ENCODE measurements around the gene NHSL1.

The NHSL1 gene

DNA sequence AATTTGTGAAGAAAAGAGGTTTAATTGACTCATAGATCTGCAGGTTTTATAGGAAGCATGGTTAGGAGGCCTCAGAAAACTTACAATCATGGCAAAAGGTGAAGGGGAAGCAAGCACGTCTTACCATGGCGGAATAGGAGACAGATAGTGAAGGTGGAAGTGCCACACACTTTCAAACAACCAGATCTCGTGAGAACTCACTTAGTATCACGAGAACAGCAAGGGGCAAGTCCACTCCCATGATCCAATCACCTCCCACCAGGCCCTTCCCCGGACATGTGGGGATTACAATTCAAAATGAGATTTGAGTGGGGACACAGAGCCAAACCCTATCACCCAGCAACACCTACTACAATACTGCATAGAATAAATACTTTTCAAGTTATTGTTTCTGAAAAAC, 102.6 kb downstream of the NHSL1 start:
- H3K14ac ChIP-seq (ENCODE audit: low read length): no peak overlapping the region

GRCh38 chr6:138393871-138394783, 105.2 kb downstream of the NHSL1 start:
- Histone ChIP-seq H4K91ac (ENCODE audit: low read depth, low read length, poor library complexity) (no peak overlapping the region), H3K4me3 (ENCODE audit: low read length in 2 of 2) (no peak overlapping the region), H3K4me1 (ENCODE audit: control insufficient read depth in 2 of 2, insufficient read depth in 1 of 2, low read depth in 1 of 2, low read length in 2 of 2) (no peaks in the 10 kb centered on the region), H3K23ac (ENCODE audit: low read depth, low read length, poor library complexity) (no peak overlapping the region), H2BK120ac (ENCODE audit: low read depth, low read length) (no peak overlapping the region), H2AFZ (ENCODE audit: low read length) (no peak overlapping the region), H2BK12ac (ENCODE audit: low read length) (no peak overlapping the region), H2BK5ac (ENCODE audit: low read length) (no peak overlapping the region), H3K9ac (ENCODE audit: low read depth, low read length, poor library complexity) (no peak overlapping the region), H3K14ac (ENCODE audit: low read length) (no peak overlapping the region), H3K18ac (ENCODE audit: low read length) (no peak overlapping the region), H2AK5ac (ENCODE audit: low read depth, low read length) (no peak overlapping the region), H2BK15ac (ENCODE audit: low read length) (no peak overlapping the region), H3K79me1 (ENCODE audit: low read depth, low read length) (no peaks in the 10 kb centered on the region), H3K4ac (ENCODE audit: low read length) (no peak overlapping the region), H4K8ac (ENCODE audit: low read depth, low read length) (no peak overlapping the region), H3K27ac (replicated peaks; ENCODE audit: low read length) (no peak overlapping the region), H3K27me3 (ENCODE audit: control insufficient read depth in 3 of 3, insufficient read depth in 3 of 3, low read depth in 1 of 3, low read length in 3 of 3) (no peaks in the 10 kb centered on the region), H3K9me3 (replicated peaks in 1 of 2; ENCODE audit: control insufficient read depth in 2 of 2, insufficient read depth in 1 of 2, low read depth in 1 of 2, low read length in 2 of 2) (no peaks in the 10 kb centered on the region), H3K36me3 (replicated peaks in 1 of 2; ENCODE audit: control insufficient read depth in 2 of 2, insufficient read depth in 2 of 2, low read length in 2 of 2) (no peaks in the 10 kb centered on the region), H3K4me2 (ENCODE audit: insufficient read depth, low read length, poor library complexity, severe bottlenecking) (no peak overlapping the region)
- whole genome bisulfite sequencing, 2 donors (ENCODE audit: extremely low coverage in 2 of 2, insufficient read length in 2 of 2, insufficient replicate concordance in 1 of 2): no CpG with 5 or more reads among the region's 5 CpGs
- no peak for DNase-seq (ENCODE audit: low spot score)

More for the DNA sequence above, 102.6 kb downstream of the NHSL1 start:
- no CpG with 5 or more reads among the region's 5 CpGs for WGBS, 2 donors (ENCODE audit: extremely low coverage in 2 of 2, insufficient read length in 2 of 2, insufficient replicate concordance in 1 of 2)
- no peak overlapping the region for H4K91ac ChIP-seq (ENCODE audit: low read depth, low read length, poor library complexity)
- no peak overlapping the region for H2AFZ ChIP-seq (ENCODE audit: low read length)
- H3K4me1 ChIP-seq (ENCODE audit: control insufficient read depth in 2 of 2, insufficient read depth in 1 of 2, low read depth in 1 of 2, low read length in 2 of 2): no peaks in the 10 kb centered on the region
- H4K8ac ChIP-seq (ENCODE audit: low read depth, low read length): no peak overlapping the region
- no peak overlapping the region for H2BK15ac ChIP-seq (ENCODE audit: low read length)
- no peak overlapping the region for H3K23ac ChIP-seq (ENCODE audit: low read depth, low read length, poor library complexity)
- no peaks in the 10 kb centered on the region for H3K27me3 ChIP-seq (ENCODE audit: control insufficient read depth in 3 of 3, insufficient read depth in 3 of 3, low read depth in 1 of 3, low read length in 3 of 3)
- no peak overlapping the region for H3K27ac ChIP-seq (replicated peaks; ENCODE audit: low read length)
- H3K4me2 ChIP-seq (ENCODE audit: insufficient read depth, low read length, poor library complexity, severe bottlenecking): no peak overlapping the region
- no peak for DNase-seq (ENCODE audit: low spot score)
- H2BK12ac ChIP-seq (ENCODE audit: low read length): no peak overlapping the region
- no peak overlapping the region for H3K4ac ChIP-seq (ENCODE audit: low read length)
- no peak overlapping the region for H2AK5ac ChIP-seq (ENCODE audit: low read depth, low read length)
- H3K4me3 ChIP-seq (ENCODE audit: low read length in 2 of 2): no peak overlapping the region
- no peak overlapping the region for H2BK5ac ChIP-seq (ENCODE audit: low read length)
- H3K9me3 ChIP-seq (replicated peaks in 1 of 2; ENCODE audit: control insufficient read depth in 2 of 2, insufficient read depth in 1 of 2, low read depth in 1 of 2, low read length in 2 of 2): no peaks in the 10 kb centered on the region
- no peak overlapping the region for H2BK120ac ChIP-seq (ENCODE audit: low read depth, low read length)
- no peak overlapping the region for H3K18ac ChIP-seq (ENCODE audit: low read length)
- H3K9ac ChIP-seq (ENCODE audit: low read depth, low read length, poor library complexity): no peak overlapping the region
- no peaks in the 10 kb centered on the region for H3K36me3 ChIP-seq (replicated peaks in 1 of 2; ENCODE audit: control insufficient read depth in 2 of 2, insufficient read depth in 2 of 2, low read length in 2 of 2)
- no peaks in the 10 kb centered on the region for H3K79me1 ChIP-seq (ENCODE audit: low read depth, low read length)

DNA sequence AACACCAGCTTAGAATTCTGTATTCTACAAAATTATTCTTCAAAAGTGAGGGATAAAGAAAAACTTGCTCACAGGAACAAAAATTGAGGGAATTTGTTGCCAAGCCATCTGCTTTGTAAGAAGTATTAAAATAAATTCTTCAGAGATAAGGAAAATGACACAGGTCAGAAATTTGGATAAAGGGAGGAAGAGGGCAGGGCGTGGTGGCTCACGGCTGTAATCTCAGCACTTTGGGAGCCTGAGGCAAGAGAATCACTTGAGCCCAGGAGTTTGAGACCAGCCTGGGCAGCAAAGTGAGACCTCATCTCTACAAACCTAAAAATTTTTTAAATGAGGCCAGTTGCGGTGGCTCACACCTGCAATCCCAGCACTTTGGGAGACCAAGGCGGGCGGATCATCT, 109.7 kb downstream of the NHSL1 start:
- no peak overlapping the region for H3K23ac ChIP-seq (ENCODE audit: low read depth, low read length, poor library complexity)
- H3K9ac ChIP-seq (ENCODE audit: low read depth, low read length, poor library complexity): no peak overlapping the region
- H3K14ac ChIP-seq (ENCODE audit: low read length): no peak overlapping the region
- H4K8ac ChIP-seq (ENCODE audit: low read depth, low read length): no peak overlapping the region
- H3K4ac ChIP-seq (ENCODE audit: low read length): no peak overlapping the region
- no peak overlapping the region for H2BK12ac ChIP-seq (ENCODE audit: low read length)
- no peak overlapping the region for H2BK120ac ChIP-seq (ENCODE audit: low read depth, low read length)
- H3K27me3 ChIP-seq (ENCODE audit: control insufficient read depth in 3 of 3, insufficient read depth in 3 of 3, low read depth in 1 of 3, low read length in 3 of 3): peaks cover 0 to 13% (median 0%) of the 10 kb centered on the region in 3 experiments
- H3K36me3 ChIP-seq (replicated peaks in 1 of 2; ENCODE audit: control insufficient read depth in 2 of 2, insufficient read depth in 2 of 2, low read length in 2 of 2): no peaks in the 10 kb centered on the region
- H3K18ac ChIP-seq (ENCODE audit: low read length): no peak overlapping the region
- H2AFZ ChIP-seq (ENCODE audit: low read length): no peak overlapping the region
- H3K4me3 ChIP-seq (ENCODE audit: low read length in 2 of 2): no peak overlapping the region
- H4K91ac ChIP-seq (ENCODE audit: low read depth, low read length, poor library complexity): no peak overlapping the region
- H3K79me1 ChIP-seq (ENCODE audit: low read depth, low read length): no peaks in the 10 kb centered on the region
- H2BK5ac ChIP-seq (ENCODE audit: low read length): no peak overlapping the region
- no peaks in the 10 kb centered on the region for H3K4me1 ChIP-seq (ENCODE audit: control insufficient read depth in 2 of 2, insufficient read depth in 1 of 2, low read depth in 1 of 2, low read length in 2 of 2)
- WGBS, 2 donors (ENCODE audit: extremely low coverage in 2 of 2, insufficient read length in 2 of 2, insufficient replicate concordance in 1 of 2): no CpG with 5 or more reads among the region's 5 CpGs
- H3K9me3 ChIP-seq (replicated peaks in 1 of 2; ENCODE audit: control insufficient read depth in 2 of 2, insufficient read depth in 1 of 2, low read depth in 1 of 2, low read length in 2 of 2): no peaks in the 10 kb centered on the region
- DNase-seq (ENCODE audit: low spot score): no peak
- no peak overlapping the region for H3K4me2 ChIP-seq (ENCODE audit: insufficient read depth, low read length, poor library complexity, severe bottlenecking)
- H2BK15ac ChIP-seq (ENCODE audit: low read length): no peak overlapping the region
- H2AK5ac ChIP-seq (ENCODE audit: low read depth, low read length): no peak overlapping the region
- H3K27ac ChIP-seq (replicated peaks; ENCODE audit: low read length): no peak overlapping the region

DNA sequence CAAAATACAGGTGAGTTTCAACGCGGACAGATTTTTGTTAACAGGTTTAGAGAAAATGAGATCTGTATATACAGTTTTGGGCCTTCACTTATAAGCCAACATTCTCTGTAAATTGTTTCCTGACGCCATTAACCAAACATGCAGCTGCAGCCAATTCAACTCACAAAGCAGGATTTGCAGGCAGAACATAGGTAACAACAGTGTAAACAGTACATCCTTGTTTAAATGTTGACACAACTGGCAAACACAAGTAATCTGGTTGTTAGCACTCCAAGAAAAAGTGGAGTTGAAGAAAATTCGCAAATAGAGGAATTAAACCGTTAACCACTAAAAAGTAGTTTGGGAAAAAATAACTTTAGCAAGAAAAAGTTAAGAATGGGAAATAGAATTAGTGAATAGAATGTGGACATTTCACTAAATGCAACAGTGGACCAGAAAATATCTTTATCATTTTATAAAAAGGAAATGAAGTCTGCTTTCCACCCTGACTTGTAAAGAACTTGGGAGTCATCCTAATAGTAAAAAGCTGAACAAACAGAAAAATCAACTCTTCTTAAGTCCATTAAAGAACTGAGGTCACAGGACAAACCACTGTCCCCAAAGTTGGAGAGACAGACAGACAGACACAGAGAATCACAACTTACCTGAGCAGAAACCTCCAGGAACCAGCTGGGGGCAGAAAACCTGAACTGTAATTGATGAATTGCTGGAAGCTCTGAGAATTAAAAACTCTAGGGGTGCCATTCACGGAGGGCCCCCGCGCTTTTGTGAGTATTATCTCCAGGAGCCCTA, 111.5 kb downstream of the NHSL1 start:
- no CpG with 5 or more reads among the region's 8 CpGs for WGBS, 2 donors (ENCODE audit: extremely low coverage in 2 of 2, insufficient read length in 2 of 2, insufficient replicate concordance in 1 of 2)
- H3K27me3 ChIP-seq (ENCODE audit: control insufficient read depth in 3 of 3, insufficient read depth in 3 of 3, low read depth in 1 of 3, low read length in 3 of 3): peaks cover 0 to 13% (median 0%) of the 10 kb centered on the region in 3 experiments

More for the DNA sequence above, 111.5 kb downstream of the NHSL1 start:
- no peak overlapping the region for H2BK15ac ChIP-seq (ENCODE audit: low read length)
- H3K27ac ChIP-seq (replicated peaks; ENCODE audit: low read length): no peak overlapping the region
- no peak overlapping the region for H2AK5ac ChIP-seq (ENCODE audit: low read depth, low read length)
- peaks cover 0 to 1% of the 10 kb centered on the region in 2 donors for H3K4me1 ChIP-seq (ENCODE audit: control insufficient read depth in 2 of 2, insufficient read depth in 1 of 2, low read depth in 1 of 2, low read length in 2 of 2)
- no peak overlapping the region for H4K8ac ChIP-seq (ENCODE audit: low read depth, low read length)
- H3K4ac ChIP-seq (ENCODE audit: low read length): no peak overlapping the region
- H3K4me2 ChIP-seq (ENCODE audit: insufficient read depth, low read length, poor library complexity, severe bottlenecking): no peak overlapping the region
- no peaks in the 10 kb centered on the region for H3K36me3 ChIP-seq (replicated peaks in 1 of 2; ENCODE audit: control insufficient read depth in 2 of 2, insufficient read depth in 2 of 2, low read length in 2 of 2)
- no peak overlapping the region for H4K91ac ChIP-seq (ENCODE audit: low read depth, low read length, poor library complexity)
- no peak overlapping the region for H3K18ac ChIP-seq (ENCODE audit: low read length)
- H2BK5ac ChIP-seq (ENCODE audit: low read length): no peak overlapping the region
- no peak overlapping the region for H2AFZ ChIP-seq (ENCODE audit: low read length)
- H3K9me3 ChIP-seq (replicated peaks in 1 of 2; ENCODE audit: control insufficient read depth in 2 of 2, insufficient read depth in 1 of 2, low read depth in 1 of 2, low read length in 2 of 2): no peaks in the 10 kb centered on the region
- no peak overlapping the region for H3K14ac ChIP-seq (ENCODE audit: low read length)
- no peak overlapping the region for H3K9ac ChIP-seq (ENCODE audit: low read depth, low read length, poor library complexity)
- no peak overlapping the region for H3K4me3 ChIP-seq (ENCODE audit: low read length in 2 of 2)
- no peak for DNase-seq (ENCODE audit: low spot score)
- no peak overlapping the region for H2BK120ac ChIP-seq (ENCODE audit: low read depth, low read length)
- H2BK12ac ChIP-seq (ENCODE audit: low read length): no peak overlapping the region
- no peak overlapping the region for H3K23ac ChIP-seq (ENCODE audit: low read depth, low read length, poor library complexity)
- H3K79me1 ChIP-seq (ENCODE audit: low read depth, low read length): no peaks in the 10 kb centered on the region
